Vagina (tissue), 2 donors: ENCODE results near the gene ARID5A. TPM values are rescaled to one million over a fixed set of nuclear protein-coding genes. Genes with fewer than 3 reads are reported as not detected.
"Not testable (repeated sequence)": the region's sequence is repeated elsewhere in the genome, so short reads cannot be mapped to it uniquely, and the experiment has no call there.

Experiments
- DNase-seq, 2 donors: peaks; one replicate each; pipeline ENCODE4 v3.0.0-alpha.2; 2017; ENCODE audit errors: extremely low spot score in 2 of 2
- H3K27ac ChIP-seq: fragments of 200-600 bp; sonication (generic); one replicate; pipeline ENCODE4 v1.5.1; 2019
- H3K27me3 ChIP-seq: fragments of 200-600 bp; sonication (generic); one replicate; pipeline ENCODE4 v1.5.1; 2019
- H3K36me3 ChIP-seq, 2 donors: fragments of 200-600 bp; sonication (generic); one replicate each; pipeline ENCODE4 v1.5.1; 2017 to 2019
- H3K4me1 ChIP-seq: fragments of 200-600 bp; sonication (generic); one replicate; pipeline ENCODE4 v1.5.1; 2019
- H3K4me3 ChIP-seq, 2 donors: fragments of 200-600 bp; sonication (generic); 1 replicate in 1 of 2; 2 replicates in 1 of 2; pipeline ENCODE4 v1.5.1; 2016 to 2019
- H3K9me3 ChIP-seq: fragments of 200-600 bp; sonication (generic); one replicate; pipeline ENCODE4 v1.5.1; 2019
- POLR2A ChIP-seq, 2 donors: fragments of 450-650 bp; IDR thresholded peaks; one replicate each; pipeline ENCODE4 v1.6.1; 2017; ENCODE audit warnings: antibody characterized with exemption in 2 of 2, mild to moderate bottlenecking in 2 of 2, moderate library complexity in 2 of 2
- POLR2AphosphoS5 ChIP-seq, 2 donors: sonication (generic); formaldehyde crosslinking; IDR thresholded peaks; one replicate each; pipeline ENCODE4 v1.9.0; 2017; ENCODE audit warnings: antibody characterized with exemption in 2 of 2, mild to moderate bottlenecking in 2 of 2, low read depth in 1 of 2; ENCODE audit not compliant: insufficient read depth in 1 of 2
- intact Hi-C: fragments of 100-400 bp; cut with DNase I; formaldehyde crosslinking; loops from one replicate; pipeline ENCODE4 v1.15.1; 2023
- total RNA-seq: library from RNA; depleted of rRNA; stranded (reverse); fragments of >200 nt; gene quantifications from one replicate; pipeline ENCODE4 v1.2.3, GENCODE V29; 2016
- TF ChIP-seq, protein P1 (sequence below), 3 experiments: fragments of 450-650 bp in 2 of 3; fragments of 200-600 bp in 1 of 3; sonication (generic) in 1 of 3; IDR thresholded peaks; one replicate each; pipeline ENCODE4 v1.5.1; 2017 to 2019; ENCODE audit warnings: antibody characterized with exemption in 3 of 3, mild to moderate bottlenecking in 2 of 3, moderate library complexity in 2 of 3

Gene ARID5A
- total RNA-seq, 1 donor from 2014 or later = 34.1 TPM

DNA sequence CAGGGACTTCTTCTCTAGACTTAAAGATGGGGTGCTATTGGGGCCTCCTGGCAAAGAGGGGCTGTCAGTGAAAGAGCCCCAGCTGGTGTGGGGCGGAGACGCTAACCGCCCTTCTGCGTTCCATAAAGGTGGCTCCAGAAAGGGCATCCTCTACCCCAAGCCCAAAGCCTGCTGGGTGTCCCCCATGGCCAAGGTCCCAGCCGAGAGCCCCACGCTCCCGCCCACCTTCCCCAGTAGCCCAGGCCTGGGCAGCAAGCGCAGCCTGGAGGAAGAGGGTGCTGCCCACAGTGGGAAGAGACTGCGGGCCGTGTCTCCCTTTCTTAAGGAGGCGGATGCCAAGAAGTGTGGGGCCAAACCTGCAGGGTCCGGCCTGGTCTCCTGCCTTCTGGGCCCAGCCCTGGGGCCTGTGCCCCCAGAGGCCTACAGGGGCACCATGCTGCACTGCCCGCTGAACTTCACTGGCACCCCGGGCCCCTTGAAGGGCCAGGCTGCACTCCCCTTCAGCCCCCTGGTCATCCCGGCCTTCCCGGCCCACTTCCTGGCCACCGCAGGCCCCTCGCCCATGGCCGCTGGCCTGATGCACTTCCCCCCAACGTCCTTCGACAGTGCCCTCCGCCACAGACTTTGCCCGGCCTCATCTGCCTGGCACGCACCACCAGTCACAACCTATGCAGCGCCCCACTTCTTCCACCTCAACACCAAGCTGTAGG lies 15.2 kb downstream of the ARID5A start:
- Histone ChIP-seq H3K4me3 (no peak overlapping the region), H3K27ac (no peak overlapping the region), H3K4me1 (peaks cover 23% of the 10 kb centered on the region), H3K36me3 (peaks cover 4 to 38% of the 10 kb centered on the region in 2 donors), H3K27me3 (no peaks in the 10 kb centered on the region), H3K9me3 (no peaks in the 10 kb centered on the region)
- peak in 1 of 2 donors; percentile 92 for DNase-seq
- no peak for TF ChIP-seq POLR2A (IDR thresholded peaks at IDR 0.05)
- TF ChIP-seq, protein P1, sequence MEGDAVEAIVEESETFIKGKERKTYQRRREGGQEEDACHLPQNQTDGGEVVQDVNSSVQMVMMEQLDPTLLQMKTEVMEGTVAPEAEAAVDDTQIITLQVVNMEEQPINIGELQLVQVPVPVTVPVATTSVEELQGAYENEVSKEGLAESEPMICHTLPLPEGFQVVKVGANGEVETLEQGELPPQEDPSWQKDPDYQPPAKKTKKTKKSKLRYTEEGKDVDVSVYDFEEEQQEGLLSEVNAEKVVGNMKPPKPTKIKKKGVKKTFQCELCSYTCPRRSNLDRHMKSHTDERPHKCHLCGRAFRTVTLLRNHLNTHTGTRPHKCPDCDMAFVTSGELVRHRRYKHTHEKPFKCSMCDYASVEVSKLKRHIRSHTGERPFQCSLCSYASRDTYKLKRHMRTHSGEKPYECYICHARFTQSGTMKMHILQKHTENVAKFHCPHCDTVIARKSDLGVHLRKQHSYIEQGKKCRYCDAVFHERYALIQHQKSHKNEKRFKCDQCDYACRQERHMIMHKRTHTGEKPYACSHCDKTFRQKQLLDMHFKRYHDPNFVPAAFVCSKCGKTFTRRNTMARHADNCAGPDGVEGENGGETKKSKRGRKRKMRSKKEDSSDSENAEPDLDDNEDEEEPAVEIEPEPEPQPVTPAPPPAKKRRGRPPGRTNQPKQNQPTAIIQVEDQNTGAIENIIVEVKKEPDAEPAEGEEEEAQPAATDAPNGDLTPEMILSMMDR (IDR thresholded peaks at IDR 0.05) = no peak
- no peak for TF ChIP-seq POLR2AphosphoS5 (IDR thresholded peaks at IDR 0.05; ENCODE audit: insufficient read depth in 1 of 2, low read depth in 1 of 2)
- intact Hi-C loops = loop anchor here (5.0 kb wide), 1 partner anchor 39 kb away; no protein-coding TSS in a partner anchor

- peaks cover 15% of the 10 kb centered on the region for H3K4me1 ChIP-seq
- intact Hi-C loops = loop anchor here (5.0 kb wide), 1 partner anchor 40 kb away; no protein-coding TSS in a partner anchor
- no peak overlapping the region for H3K4me3 ChIP-seq
- H3K27ac ChIP-seq = no peak overlapping the region
- peaks cover 4 to 38% of the 10 kb centered on the region in 2 donors for H3K36me3 ChIP-seq
- TF ChIP-seq POLR2AphosphoS5 (IDR thresholded peaks at IDR 0.05; ENCODE audit: insufficient read depth in 1 of 2, low read depth in 1 of 2) (peak in 1 of 2 donors; percentile 12), POLR2A (IDR thresholded peaks at IDR 0.05) (no peak)
- TF ChIP-seq, protein P1 (IDR thresholded peaks at IDR 0.05) = no peak
- peak in 1 of 2 donors; percentile 90 for DNase-seq
- no peaks in the 10 kb centered on the region for H3K9me3 ChIP-seq
- no peaks in the 10 kb centered on the region for H3K27me3 ChIP-seq
These were observed 16.0 kb downstream of the ARID5A start for GRCh38 chr2:96552315-96553175.

DNA sequence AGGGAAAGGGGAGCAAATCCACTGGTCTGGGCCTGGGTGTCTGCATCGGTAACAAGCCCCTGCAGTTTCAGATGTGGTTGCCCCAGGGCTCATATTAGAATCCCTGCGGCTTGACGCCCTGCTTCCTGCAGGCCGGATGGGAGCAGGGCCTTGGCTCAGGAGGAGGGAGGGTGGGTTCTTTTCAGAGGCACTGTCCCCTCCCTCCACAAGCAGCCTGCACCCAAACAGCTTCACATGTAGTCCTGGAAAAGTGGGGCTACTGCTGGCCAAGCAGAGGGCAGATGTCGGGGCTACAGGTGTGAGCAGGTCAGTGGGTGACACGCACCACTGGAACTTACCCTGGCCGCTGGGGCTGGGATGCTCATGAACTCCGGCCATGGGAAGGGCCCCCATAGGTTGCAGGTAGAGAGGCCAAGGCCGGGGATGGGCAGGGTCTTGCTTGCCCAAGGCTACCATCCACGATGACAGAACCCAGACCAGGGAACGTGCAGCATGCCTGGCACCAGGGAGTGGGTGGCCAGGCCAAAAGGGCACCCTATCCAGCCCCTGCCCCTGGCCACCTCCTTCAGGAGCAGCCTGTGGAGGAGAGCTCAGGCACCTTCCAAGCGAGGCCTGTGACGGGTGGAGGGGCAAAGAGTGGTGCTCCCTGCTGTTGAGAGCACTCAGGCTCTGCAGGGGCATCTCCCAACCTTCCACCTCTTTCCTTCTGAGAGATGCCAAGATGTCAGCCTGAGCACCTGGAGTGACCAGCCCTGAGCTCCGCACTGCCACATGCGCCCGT lies 16.8 kb downstream of the ARID5A start:
- Histone ChIP-seq H3K9me3 (no peaks in the 10 kb centered on the region), H3K27me3 (no peaks in the 10 kb centered on the region), H3K27ac (no peak overlapping the region), H3K4me3 (no peak overlapping the region), H3K4me1 (peaks cover 11% of the 10 kb centered on the region), H3K36me3 (peaks cover 4 to 38% of the 10 kb centered on the region in 2 donors)
- peak in 1 of 2 donors; percentile 96 for DNase-seq
- no peak for TF ChIP-seq POLR2AphosphoS5 (IDR thresholded peaks at IDR 0.05; ENCODE audit: insufficient read depth in 1 of 2, low read depth in 1 of 2)
- TF ChIP-seq, protein P1 (IDR thresholded peaks at IDR 0.05) = no peak
- TF ChIP-seq POLR2A (IDR thresholded peaks at IDR 0.05) = no peak
- intact Hi-C loops = loop anchor here (5.0 kb wide), 1 partner anchor 41 kb away; no protein-coding TSS in a partner anchor

DNA sequence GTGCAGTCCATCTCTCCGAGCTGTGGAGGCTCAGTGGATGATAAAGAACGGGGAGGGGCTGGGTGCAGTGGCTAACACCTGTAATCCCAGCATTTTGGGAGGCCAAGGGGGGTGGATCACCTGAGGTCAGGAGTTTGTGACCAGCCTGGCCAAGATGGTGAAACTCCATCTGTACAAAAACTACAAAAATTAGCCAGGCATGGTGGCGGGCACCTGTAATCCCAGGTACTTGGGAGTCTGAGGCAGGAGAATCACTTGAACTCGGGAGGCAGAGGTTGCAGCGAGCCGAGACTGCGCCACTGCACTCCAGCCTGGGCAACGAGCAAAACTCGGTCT lies 17.4 kb downstream of the ARID5A start:
- peaks cover 4 to 33% of the 10 kb centered on the region in 2 donors for H3K36me3 ChIP-seq
- intact Hi-C loops = loop anchor here (5.0 kb wide), 1 partner anchor 42 kb away; no protein-coding TSS in a partner anchor
- peaks cover 11% of the 10 kb centered on the region for H3K4me1 ChIP-seq
- not testable (repeated sequence) for H3K27me3 ChIP-seq, H3K4me3 ChIP-seq, DNase-seq, H3K9me3 ChIP-seq, H3K27ac ChIP-seq
